ENCODE data around the gene PLCD1. TPM values are rescaled to one million over a fixed set of nuclear protein-coding genes. Genes with fewer than 3 reads are reported as not detected.
A peak's percentile ranks its signal among the peaks of the same experiment; 100 is the strongest.

PLCD1 gene
- total RNA-seq, 5 donors from 2014 or later (not counting 1 experiment from before 2014, with no cell fraction given): 31.3 to 91.0 (median 75.7) TPM

DNA sequence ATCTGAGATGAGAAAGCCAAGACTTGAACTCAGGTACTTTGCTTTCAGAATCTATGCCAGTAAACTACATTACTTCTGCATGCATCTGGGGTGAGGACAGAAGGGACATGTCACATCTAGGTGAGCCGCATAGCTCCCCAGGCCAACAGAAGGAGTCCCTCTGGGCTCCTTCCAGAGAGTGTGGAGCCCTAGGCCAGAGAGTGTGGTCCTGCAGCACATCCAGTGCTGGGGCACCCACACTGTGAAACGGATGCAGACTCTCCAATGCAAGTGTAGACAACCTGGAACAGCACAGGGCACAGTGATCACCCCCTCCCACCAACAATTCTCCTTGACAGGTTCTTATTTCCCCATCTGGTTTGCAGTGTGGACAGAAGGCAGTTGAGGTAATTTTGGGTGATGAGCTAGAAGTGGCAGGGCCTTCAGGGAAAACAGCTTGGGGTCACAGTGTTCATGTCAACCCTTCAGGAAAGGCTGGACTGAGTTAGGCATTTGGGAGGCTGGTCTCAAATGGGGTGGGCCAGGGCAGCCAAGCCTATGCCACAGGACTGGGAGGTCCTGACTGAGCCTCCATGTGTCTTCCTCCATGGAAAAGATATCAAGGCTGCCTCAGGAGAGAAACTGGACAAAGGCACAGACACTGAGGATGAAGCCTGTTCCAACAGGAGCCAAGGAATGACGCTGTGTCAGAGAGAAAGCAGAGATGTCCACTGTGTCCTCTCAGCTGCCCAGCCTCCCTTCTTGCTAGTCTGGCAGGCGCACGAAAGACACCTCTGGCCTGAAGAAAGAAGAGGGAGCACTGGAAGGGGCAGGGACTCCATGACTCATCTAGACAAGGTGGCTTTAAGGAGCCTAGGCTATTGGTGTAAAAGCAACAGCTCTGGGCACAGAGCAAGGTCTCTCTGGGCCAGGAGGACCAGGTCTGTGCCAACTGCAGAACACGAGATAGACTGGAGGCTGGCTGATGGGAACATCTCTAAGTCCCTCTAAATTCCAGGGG lies 1.7 kb downstream of the PLCD1 start:
- H3K27me3 ChIP-seq (replicated peaks in 1 of 2; ENCODE audit: control insufficient read depth in 2 of 2, extremely low read depth in 1 of 2, insufficient read depth in 2 of 2, low read length in 1 of 2): peaks cover 0 to 24% of the 10 kb centered on the region in 2 experiments
- no peak overlapping the region for H3K27ac ChIP-seq (ENCODE audit: low read length)
- H3K27me3 Mint-ChIP-seq: peaks cover 6 to 8% of the 10 kb centered on the region in 2 donors
- peak overlapping the region; percentile 65 to 86 for H3K27ac Mint-ChIP-seq
- H3K36me3 Mint-ChIP-seq: no peaks in the 10 kb centered on the region
- POLR2A ChIA-PET: interaction anchor here in 1 of 2 donors (0.7 kb wide), 1 partner anchor 422 kb away, joined by 4 read pairs; no protein-coding TSS in a partner anchor
- H3K4me3 ChIP-seq (ENCODE audit: control insufficient read depth in 1 of 2, extremely low read depth in 1 of 2, low read length in 1 of 2): no peak overlapping the region
- H3K4me1 ChIP-seq (ENCODE audit: control insufficient read depth in 1 of 2, extremely low read depth in 1 of 2, insufficient read depth in 2 of 2, low read length in 2 of 2): peaks cover 6 to 59% of the 10 kb centered on the region in 2 experiments
- H3K4me1 Mint-ChIP-seq: peaks cover 46 to 57% (median 50%) of the 10 kb centered on the region in 3 donors
- H3K36me3 ChIP-seq (ENCODE audit: control insufficient read depth in 2 of 2, extremely low read depth in 1 of 2, insufficient read depth in 1 of 2, low read length in 1 of 2): no peaks in the 10 kb centered on the region
- H3K9me3 Mint-ChIP-seq: no peaks in the 10 kb centered on the region
- DNase-seq (no peak), ATAC-seq (replicated peaks in 1 of 4) (no peak)
- CTCF ChIA-PET: interaction anchor here (0.6 to 0.7 kb wide), 2 partner anchors 11 to 53 kb away, joined by 3 read pairs; partner anchors contain the start of gene DLEC1 (in 1 of the 2)
- H3K9me3 ChIP-seq: no peaks in the 10 kb centered on the region
- 97% methylated on average over 5 of the region's 6 CpGs for WGBS (ENCODE audit: insufficient coverage)
- H3K4me3 Mint-ChIP-seq: peak overlapping the region; percentile 54 to 82 (median 61)

DNA sequence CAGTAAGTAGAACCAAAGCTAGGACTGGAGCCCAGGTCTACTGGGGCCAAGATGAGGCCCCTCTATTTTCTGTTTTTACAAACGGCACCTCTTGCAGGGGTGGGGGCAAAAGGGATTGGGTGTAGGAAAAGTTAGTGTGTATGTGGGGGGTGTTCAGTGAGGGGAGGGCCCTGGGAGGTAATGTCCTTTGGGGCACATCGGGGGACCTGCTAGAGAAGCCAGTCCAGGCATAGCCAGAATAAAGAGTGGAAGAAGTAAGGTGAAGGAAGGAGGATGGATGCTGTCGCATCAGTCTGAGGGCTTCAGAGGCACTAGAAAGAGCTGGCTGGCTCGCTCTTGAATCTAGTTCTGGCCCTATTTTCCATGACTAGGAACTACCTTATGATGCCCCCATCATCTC lies 2.6 kb downstream of the PLCD1 start:
- Mint-ChIP-seq H3K27ac (peak overlapping the region in 1 of 2 donors; percentile 55), H3K4me3 (no peak overlapping the region), H3K4me1 (peaks cover 50 to 61% (median 54%) of the 10 kb centered on the region in 3 donors)

DNA sequence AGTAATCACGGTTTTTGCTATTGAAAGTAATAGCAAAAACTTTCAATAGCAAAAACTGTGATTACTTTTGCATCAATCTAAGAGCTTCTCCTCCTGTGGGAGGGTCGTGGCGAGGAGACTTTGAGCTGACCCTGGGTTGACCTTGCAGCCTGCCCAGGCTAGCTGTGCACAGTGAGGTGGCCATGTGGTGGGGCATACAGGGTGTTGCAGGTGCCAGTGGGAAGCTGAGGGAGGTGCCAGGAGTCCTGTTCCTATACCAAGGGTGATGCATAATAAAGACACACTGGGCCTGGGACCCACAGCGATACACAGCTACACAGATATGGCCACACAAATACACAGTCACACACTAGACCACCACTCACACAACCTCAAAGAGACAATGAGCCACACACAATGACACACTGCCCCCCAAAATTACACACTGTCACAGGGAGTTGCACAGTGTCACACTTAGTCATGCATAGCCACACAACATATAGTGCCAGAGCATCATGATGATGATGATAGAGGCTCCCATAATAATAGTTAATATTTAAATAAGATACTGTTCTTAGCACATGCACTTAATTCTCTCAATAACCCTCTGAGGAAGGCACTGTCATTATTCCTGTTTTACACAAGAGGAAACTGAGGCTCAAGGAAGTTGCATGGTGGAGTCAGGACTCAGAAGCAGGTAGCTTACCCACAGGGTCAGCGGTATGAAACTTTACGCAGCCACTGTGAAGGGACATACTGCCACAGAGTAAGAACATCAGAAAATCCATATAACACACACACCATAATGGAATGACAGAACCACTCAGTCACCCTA lies 6.3 kb downstream of the PLCD1 start:
- peaks cover 38 to 49% (median 43%) of the 10 kb centered on the region in 3 donors for H3K4me1 Mint-ChIP-seq
- peak in 1 of 35 experiments; percentile 13 for DNase-seq

More for the DNA sequence above, 2.6 kb downstream of the PLCD1 start:
- POLR2A ChIA-PET: no interaction called here
- peaks cover 6 to 67% of the 10 kb centered on the region in 2 experiments for H3K4me1 ChIP-seq (ENCODE audit: control insufficient read depth in 1 of 2, extremely low read depth in 1 of 2, insufficient read depth in 2 of 2, low read length in 2 of 2)
- WGBS (ENCODE audit: insufficient coverage): 100% methylated on average over 1 of the region's 4 CpGs
- no peaks in the 10 kb centered on the region for H3K9me3 ChIP-seq
- Mint-ChIP-seq H3K9me3 (no peaks in the 10 kb centered on the region), H3K36me3 (no peaks in the 10 kb centered on the region), H3K27me3 (peaks cover 6 to 8% of the 10 kb centered on the region in 2 donors)
- DNase-seq: no peak
- no peak overlapping the region for H3K4me3 ChIP-seq (ENCODE audit: control insufficient read depth in 1 of 2, extremely low read depth in 1 of 2, low read length in 1 of 2)
- no peak for ATAC-seq (replicated peaks in 1 of 4)
- peaks cover 0 to 21% of the 10 kb centered on the region in 2 experiments for H3K27me3 ChIP-seq (replicated peaks in 1 of 2; ENCODE audit: control insufficient read depth in 2 of 2, extremely low read depth in 1 of 2, insufficient read depth in 2 of 2, low read length in 1 of 2)
- no peaks in the 10 kb centered on the region for H3K36me3 ChIP-seq (ENCODE audit: control insufficient read depth in 2 of 2, extremely low read depth in 1 of 2, insufficient read depth in 1 of 2, low read length in 1 of 2)
- no peak overlapping the region for H3K27ac ChIP-seq (ENCODE audit: low read length)
- CTCF ChIA-PET: no interaction called here

DNA sequence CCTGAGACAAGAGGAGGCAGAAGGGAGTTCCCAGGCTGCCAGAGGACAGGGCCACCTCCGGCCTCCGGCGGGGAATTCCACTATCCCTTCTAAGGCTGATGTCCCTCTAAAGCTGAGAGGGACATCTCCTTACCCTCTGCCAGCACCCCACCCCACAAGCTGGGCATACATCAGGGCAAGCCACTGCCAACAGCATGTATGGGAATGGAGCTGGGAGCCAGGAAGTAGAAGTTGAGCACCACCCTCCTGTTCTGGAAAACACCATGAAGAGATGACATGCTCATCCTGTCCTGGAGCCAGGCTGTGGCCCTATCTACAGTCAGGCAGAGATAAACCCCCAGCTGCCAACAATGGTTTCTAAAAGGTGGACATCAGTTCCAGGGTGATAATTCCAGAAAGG lies 7.1 kb downstream of the PLCD1 start:
- Mint-ChIP-seq H3K27me3 (no peaks in the 10 kb centered on the region), H3K36me3 (peaks cover 29% of the 10 kb centered on the region), H3K9me3 (no peaks in the 10 kb centered on the region), H3K4me1 (peaks cover 30 to 41% (median 37%) of the 10 kb centered on the region in 3 donors), H3K27ac (peak overlapping the region; percentile 70 to 99), H3K4me3 (peak overlapping the region in 1 of 3 donors; percentile 59)
- ChIA-PET CTCF (interaction anchor here (0.6 to 1.2 kb wide), 4 partner anchors 17 to 95 kb away, joined by 3 to 7 read pairs (median 4); partner anchors contain the start of gene DLEC1 (in 1 of the 2)), POLR2A (no interaction called here)
- DNase-seq (no peak), ATAC-seq (replicated peaks in 1 of 4) (no peak)
- Histone ChIP-seq H3K27ac (ENCODE audit: low read length) (peak overlapping the region; percentile 35), H3K4me3 (ENCODE audit: control insufficient read depth in 1 of 2, extremely low read depth in 1 of 2, low read length in 1 of 2) (no peak overlapping the region), H3K36me3 (ENCODE audit: control insufficient read depth in 2 of 2, extremely low read depth in 1 of 2, insufficient read depth in 1 of 2, low read length in 1 of 2) (peaks cover 0 to 28% of the 10 kb centered on the region in 2 donors), H3K4me1 (ENCODE audit: control insufficient read depth in 1 of 2, extremely low read depth in 1 of 2, insufficient read depth in 2 of 2, low read length in 2 of 2) (peaks cover 6 to 41% of the 10 kb centered on the region in 2 experiments), H3K9me3 (no peaks in the 10 kb centered on the region), H3K27me3 (replicated peaks in 1 of 2; ENCODE audit: control insufficient read depth in 2 of 2, extremely low read depth in 1 of 2, insufficient read depth in 2 of 2, low read length in 1 of 2) (no peaks in the 10 kb centered on the region)
- WGBS (ENCODE audit: insufficient coverage): no CpG with 5 or more reads among the region's 3 CpGs

More for the DNA sequence above, 6.3 kb downstream of the PLCD1 start:
- Mint-ChIP-seq H3K9me3 (no peaks in the 10 kb centered on the region), H3K27ac (peak overlapping the region; percentile 90 to 99), H3K4me3 (peak overlapping the region; percentile 79 to 89 (median 83)), H3K27me3 (no peaks in the 10 kb centered on the region), H3K36me3 (peaks cover 22% of the 10 kb centered on the region)
- CTCF ChIA-PET: interaction anchor here (0.6 to 1.2 kb wide), 5 partner anchors 14 to 94 kb away, joined by 3 to 7 read pairs (median 5); partner anchors contain the start of gene DLEC1 (in 1 of the 2)
- POLR2A ChIA-PET: interaction anchor here in 1 of 2 donors (0.6 kb wide), 1 partner anchor 1249 kb away, joined by 5 read pairs; no protein-coding TSS in a partner anchor
- Histone ChIP-seq H3K36me3 (ENCODE audit: control insufficient read depth in 2 of 2, extremely low read depth in 1 of 2, insufficient read depth in 1 of 2, low read length in 1 of 2) (peaks cover 0 to 21% of the 10 kb centered on the region in 2 donors), H3K27ac (ENCODE audit: low read length) (peak overlapping the region; percentile 91), H3K4me1 (ENCODE audit: control insufficient read depth in 1 of 2, extremely low read depth in 1 of 2, insufficient read depth in 2 of 2, low read length in 2 of 2) (peaks cover 6 to 41% of the 10 kb centered on the region in 2 experiments), H3K27me3 (replicated peaks in 1 of 2; ENCODE audit: control insufficient read depth in 2 of 2, extremely low read depth in 1 of 2, insufficient read depth in 2 of 2, low read length in 1 of 2) (no peaks in the 10 kb centered on the region), H3K9me3 (no peaks in the 10 kb centered on the region), H3K4me3 (ENCODE audit: control insufficient read depth in 1 of 2, extremely low read depth in 1 of 2, low read length in 1 of 2) (peak overlapping the region in 1 of 2 donors; percentile 63)
- 100% methylated on average over 3 of the region's 6 CpGs for WGBS (ENCODE audit: insufficient coverage)
- no peak for ATAC-seq (replicated peaks in 1 of 4)

DNA sequence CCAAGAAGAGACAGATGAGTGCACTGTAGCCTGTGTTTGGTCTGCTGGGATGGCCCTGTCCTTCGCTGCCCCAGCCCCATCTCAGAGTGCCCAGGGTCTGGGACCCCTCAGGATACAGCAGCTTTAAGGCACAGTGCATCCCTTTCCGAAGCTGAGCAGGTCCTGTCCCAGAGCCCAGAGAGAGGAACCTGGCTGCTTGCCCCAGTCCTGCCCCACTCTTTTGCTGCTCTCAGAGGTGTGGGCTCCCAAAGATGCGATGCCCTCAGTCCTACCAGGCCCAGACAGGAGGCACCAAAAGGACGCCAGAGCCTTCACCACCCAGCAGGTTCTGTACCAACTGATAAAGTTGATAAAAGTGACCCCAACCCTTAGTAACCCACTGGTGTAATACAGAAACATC lies 8.2 kb downstream of the PLCD1 start:
- Mint-ChIP-seq H3K4me1 (peaks cover 29 to 40% (median 37%) of the 10 kb centered on the region in 3 donors), H3K27me3 (no peaks in the 10 kb centered on the region), H3K4me3 (no peak overlapping the region), H3K27ac (peak overlapping the region; percentile 70 to 99), H3K9me3 (no peaks in the 10 kb centered on the region), H3K36me3 (peaks cover 38% of the 10 kb centered on the region)
- DNase-seq: no peak
- 98% methylated on average over 3 of the region's 4 CpGs for WGBS (ENCODE audit: insufficient coverage)
- no peak overlapping the region for H3K27ac ChIP-seq (ENCODE audit: low read length)
- CTCF ChIA-PET: interaction anchor here (1.4 to 1.7 kb wide), 2 partner anchors 17 to 24 kb away, joined by 4 to 6 read pairs; no protein-coding TSS in a partner anchor
- no peaks in the 10 kb centered on the region for H3K9me3 ChIP-seq
- no peak overlapping the region for H3K4me3 ChIP-seq (ENCODE audit: control insufficient read depth in 1 of 2, extremely low read depth in 1 of 2, low read length in 1 of 2)
- POLR2A ChIA-PET: no interaction called here
- H3K36me3 ChIP-seq (ENCODE audit: control insufficient read depth in 2 of 2, extremely low read depth in 1 of 2, insufficient read depth in 1 of 2, low read length in 1 of 2): peaks cover 0 to 39% of the 10 kb centered on the region in 2 donors
- peaks cover 0 to 3% of the 10 kb centered on the region in 2 experiments for H3K27me3 ChIP-seq (replicated peaks in 1 of 2; ENCODE audit: control insufficient read depth in 2 of 2, extremely low read depth in 1 of 2, insufficient read depth in 2 of 2, low read length in 1 of 2)
- H3K4me1 ChIP-seq (ENCODE audit: control insufficient read depth in 1 of 2, extremely low read depth in 1 of 2, insufficient read depth in 2 of 2, low read length in 2 of 2): peaks cover 6 to 40% of the 10 kb centered on the region in 2 experiments
- ATAC-seq (replicated peaks in 1 of 4): no peak

Measured in T-cell (primary cell).